Right cardiac atrium (tissue), 5 donors: ENCODE results near the gene ATP8B1. TPM values are rescaled to one million over a fixed set of nuclear protein-coding genes. Genes with fewer than 3 reads are reported as not detected.

Experiments used
- ATAC-seq, 2 donors: fragments of 200-7000 bp; cut with Tn5 transposase; one replicate each; pipeline versions ENCODE4 v1.8.0 to v1.9.1; 2020; ENCODE audit warnings: moderate library complexity in 2 of 2, mild to moderate bottlenecking in 1 of 2
- DNase-seq, 3 donors: peaks; one replicate each; pipeline ENCODE4 v3.0.0-alpha.2; 2020
- H3K27ac ChIP-seq: one replicate; pipeline ENCODE4 v1.5.1; 2013; ENCODE audit warnings: mild to moderate bottlenecking, low read length, control low read depth, moderate library complexity
- H3K27me3 ChIP-seq: one replicate; pipeline ENCODE4 v1.6.1; 2013; ENCODE audit not compliant: control insufficient read depth, insufficient read depth
- H3K4me1 ChIP-seq: one replicate; pipeline ENCODE4 v1.6.1; 2013; ENCODE audit warnings: low read length; ENCODE audit not compliant: control insufficient read depth, insufficient read depth
- H3K4me3 ChIP-seq: one replicate; pipeline ENCODE4 v1.5.1; 2013; ENCODE audit warnings: low read length, control low read depth
- H3K9me3 ChIP-seq: one replicate; pipeline ENCODE4 v1.6.1; 2013; ENCODE audit warnings: low read length; ENCODE audit not compliant: control insufficient read depth
- WGBS: extraction: QIAGEN DNeasy Blood & Tissue Kit; methylation state at CpG from one replicate; pipeline ENCODE4 v1.1.7; 2013; 5-methylcytosine and 5-hydroxymethylcytosine counted together
- intact Hi-C, 4 donors: fragments of 100-400 bp; cut with DNase I; formaldehyde crosslinking; loops; one replicate each; pipeline versions ENCODE4 v1.11.0 to v1.14.0; 2022 to 2023
- polyA plus RNA-seq: library from polyadenylated mRNA; stranded (reverse); fragments of 200-250 nt; gene quantifications from one replicate; pipeline ENCODE4 v1.2.3, GENCODE V29; 2013
- total RNA-seq, 4 donors: library from RNA; stranded (reverse); fragmentation: NEBNext Ultra II Directional; extraction: Animal tissue kit (Norgen Biotek cat#: 25700); gene quantifications; one replicate each; pipeline ENCODE4 v1.2.1, GENCODE V29; 2021
- donor health status: healthy with polysubstance abuse.
- donor health status: DM: no; HTN: yes; CAD: no.
- donor health status: DM: no; HTN: no; CAD: no.
- donor health status: DM: no; HTN: yes; CAD: no; lungs with severe emphysema.
- donor health status: DM: yes; HTN: yes; CAD: no.

The ATP8B1 gene
- total and polyA plus RNA-seq, 5 donors, result 2.6 to 11.5 (median 9.0) TPM

DNA sequence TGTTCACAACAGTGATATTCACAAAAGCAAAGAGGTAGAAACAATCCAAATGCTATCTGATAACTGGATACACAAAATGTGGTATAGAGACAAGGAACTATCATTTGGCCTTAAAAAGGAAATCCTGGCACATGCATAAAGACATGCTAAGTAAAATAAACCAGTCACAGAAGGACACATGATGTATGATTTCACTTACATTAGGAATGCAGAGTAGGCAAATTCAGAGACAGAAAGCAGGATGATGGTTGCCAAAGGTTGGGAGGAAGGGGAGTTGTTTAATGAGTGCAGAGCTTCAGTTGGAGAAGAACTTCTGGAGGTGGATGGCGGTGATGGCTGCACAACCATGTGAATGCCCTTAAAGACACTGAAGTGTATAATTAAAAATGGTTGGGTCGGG lies 38.1 kb downstream of the ATP8B1 start:
- no peak for ATAC-seq
- 97% methylated on average over 2 of the region's 2 CpGs for WGBS
- no peak for DNase-seq
- H3K4me3 ChIP-seq, result no peak overlapping the region
- no peaks in the 10 kb centered on the region for H3K27me3 ChIP-seq
- H3K4me1 ChIP-seq, result peaks cover 9% of the 10 kb centered on the region
- intact Hi-C loops, result no loop called here
- no peak overlapping the region for H3K27ac ChIP-seq
- no peaks in the 10 kb centered on the region for H3K9me3 ChIP-seq

DNA sequence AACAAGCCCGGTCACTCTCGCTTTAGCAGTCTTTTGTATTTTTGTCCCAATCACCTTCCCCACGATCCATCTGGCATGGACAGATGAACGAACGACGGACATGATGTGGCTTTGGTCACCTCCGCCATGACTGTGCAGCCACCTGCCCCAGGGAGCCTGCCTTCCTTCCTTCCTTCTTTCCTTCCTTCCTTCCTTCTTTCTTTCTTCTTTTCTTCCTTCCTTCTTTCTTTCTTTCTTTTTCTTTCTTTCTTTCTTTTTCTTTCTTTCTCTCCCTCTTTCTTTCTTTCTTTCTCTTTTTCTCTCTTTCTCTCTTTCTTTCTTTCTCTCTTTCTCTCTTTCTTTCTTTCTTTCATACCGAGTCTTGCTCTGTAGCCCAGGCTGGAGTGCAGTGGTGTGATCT lies 39.0 kb downstream of the ATP8B1 start:
- H3K9me3 ChIP-seq, result no peaks in the 10 kb centered on the region
- H3K4me1 ChIP-seq, result peaks cover 7% of the 10 kb centered on the region
- intact Hi-C loops, result no loop called here
- no peak for DNase-seq
- H3K4me3 ChIP-seq, result no peak overlapping the region
- no peak overlapping the region for H3K27ac ChIP-seq
- ATAC-seq, result no peak
- WGBS, result 88% methylated on average over 8 of the region's 8 CpGs
- H3K27me3 ChIP-seq, result no peaks in the 10 kb centered on the region

DNA sequence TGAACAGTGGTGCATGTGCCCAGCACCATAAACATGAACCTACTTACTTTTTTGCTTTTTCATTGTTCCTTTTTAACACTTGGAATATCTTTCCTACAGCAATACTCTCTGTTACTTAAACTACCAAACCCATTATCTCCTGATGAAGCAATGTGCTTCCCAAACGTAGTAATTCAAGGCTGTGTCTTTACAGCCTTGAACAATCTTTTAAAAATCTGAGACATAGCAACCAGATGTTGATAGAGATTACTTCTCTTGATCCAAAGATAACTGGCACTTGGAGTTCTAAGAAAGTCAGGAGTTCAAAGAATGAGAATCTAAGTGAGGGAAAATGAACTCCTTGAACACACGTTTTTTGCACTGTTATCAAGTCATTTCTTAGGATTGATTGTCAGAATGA lies 40.4 kb downstream of the ATP8B1 start:
- ATAC-seq (no peak), DNase-seq (no peak)
- 84% methylated on average over 2 of the region's 2 CpGs for WGBS
- Histone ChIP-seq H3K27ac (no peak overlapping the region), H3K4me3 (no peak overlapping the region), H3K9me3 (no peaks in the 10 kb centered on the region), H3K4me1 (peaks cover 4% of the 10 kb centered on the region), H3K27me3 (no peaks in the 10 kb centered on the region)
- intact Hi-C loops, result no loop called here

GRCh38 chr18:57759650-57760049 lies 43.5 kb downstream of the ATP8B1 start:
- no peaks in the 10 kb centered on the region for H3K9me3 ChIP-seq
- intact Hi-C loops, result no loop called here
- H3K27me3 ChIP-seq, result no peaks in the 10 kb centered on the region
- DNase-seq (no peak), ATAC-seq (no peak)
- 98% methylated on average over 13 of the region's 13 CpGs for WGBS
- H3K4me3 ChIP-seq, result no peak overlapping the region
- no peaks in the 10 kb centered on the region for H3K4me1 ChIP-seq
- H3K27ac ChIP-seq, result no peak overlapping the region

- DNase-seq (no peak), ATAC-seq (no peak)
- Histone ChIP-seq H3K27me3 (no peaks in the 10 kb centered on the region), H3K4me3 (no peak overlapping the region), H3K4me1 (no peaks in the 10 kb centered on the region), H3K27ac (no peak overlapping the region), H3K9me3 (no peaks in the 10 kb centered on the region)
- intact Hi-C loops, result no loop called here
- WGBS, result 82% methylated on average over 7 of the region's 7 CpGs
Measured at GRCh38 chr18:57755473-57756067, 47.5 kb downstream of the ATP8B1 start.

DNA sequence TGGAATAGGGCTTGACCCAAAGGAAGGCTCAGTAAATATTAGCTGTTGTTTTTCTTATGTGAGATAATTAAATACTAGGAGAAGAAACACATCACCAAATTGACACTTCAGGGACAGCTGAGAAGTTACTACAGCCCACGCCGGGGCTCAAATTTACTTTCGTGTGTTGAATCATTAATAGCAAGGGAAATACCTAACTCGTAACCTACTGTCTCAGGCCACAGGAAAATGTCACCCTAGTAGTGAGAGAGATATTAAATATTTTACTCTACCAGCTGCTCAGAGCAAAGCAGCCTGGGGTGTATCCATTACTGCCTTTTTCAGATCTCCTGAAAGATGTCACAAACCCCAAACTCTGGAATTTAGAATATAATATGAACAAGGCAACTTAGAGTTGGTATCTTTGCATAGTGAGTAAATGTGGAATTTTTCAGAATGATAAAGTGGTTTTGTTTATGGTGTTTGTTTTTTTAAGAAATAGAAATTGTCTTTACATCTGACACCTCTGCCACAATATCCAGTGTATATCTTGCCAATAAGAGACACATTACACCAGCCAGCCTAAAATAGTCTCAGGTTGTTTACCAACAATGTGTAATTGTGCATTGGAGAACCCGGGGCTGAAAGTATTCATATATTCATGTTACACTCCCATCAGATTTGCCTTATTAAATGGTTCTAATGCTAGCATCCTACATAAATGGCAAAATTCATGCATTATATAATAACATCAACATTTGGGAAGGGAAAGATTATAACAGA lies 48.4 kb downstream of the ATP8B1 start:
- H3K9me3 ChIP-seq, result no peaks in the 10 kb centered on the region
- H3K27me3 ChIP-seq, result no peaks in the 10 kb centered on the region
- no peak overlapping the region for H3K27ac ChIP-seq
- WGBS, result 92% methylated on average over 5 of the region's 5 CpGs
- ATAC-seq (no peak), DNase-seq (no peak)
- H3K4me1 ChIP-seq, result no peaks in the 10 kb centered on the region
- H3K4me3 ChIP-seq, result no peak overlapping the region
- intact Hi-C loops, result no loop called here

DNA sequence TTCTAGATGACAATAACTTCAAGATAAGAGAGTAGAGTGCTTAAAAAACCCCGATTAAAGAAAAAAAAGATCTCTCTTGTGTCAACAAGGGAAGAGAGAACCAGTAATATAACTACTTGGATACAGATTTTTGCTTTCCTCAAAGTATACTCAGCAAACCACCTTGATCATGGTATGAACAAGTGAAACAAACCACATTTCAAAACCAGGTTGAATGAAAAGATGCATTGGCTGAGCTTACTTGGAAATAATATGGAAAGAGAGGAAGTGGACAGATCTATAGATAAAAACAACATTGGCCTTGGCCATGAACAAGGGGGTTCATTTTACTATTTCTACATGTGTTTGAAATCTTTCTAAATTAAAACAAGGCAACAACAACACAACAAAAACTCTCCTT lies 50.1 kb downstream of the ATP8B1 start:
- no peak overlapping the region for H3K27ac ChIP-seq
- WGBS, result 40% methylated on average over 1 of the region's 1 CpG
- no peaks in the 10 kb centered on the region for H3K4me1 ChIP-seq
- intact Hi-C loops, result no loop called here
- no peaks in the 10 kb centered on the region for H3K27me3 ChIP-seq
- DNase-seq (no peak), ATAC-seq (no peak)
- H3K4me3 ChIP-seq, result no peak overlapping the region
- H3K9me3 ChIP-seq, result no peaks in the 10 kb centered on the region

GRCh38 chr18:57749604-57749970 lies 53.5 kb downstream of the ATP8B1 start:
- H3K27ac ChIP-seq, result no peak overlapping the region
- ATAC-seq (no peak), DNase-seq (no peak)
- 88% methylated on average over 2 of the region's 2 CpGs for WGBS
- H3K4me1 ChIP-seq, result no peaks in the 10 kb centered on the region
- intact Hi-C loops, result no loop called here
- no peak overlapping the region for H3K4me3 ChIP-seq
- H3K9me3 ChIP-seq, result no peaks in the 10 kb centered on the region
- H3K27me3 ChIP-seq, result no peaks in the 10 kb centered on the region

GRCh38 chr18:57748770-57749603 lies 54.1 kb downstream of the ATP8B1 start:
- ATAC-seq (no peak), DNase-seq (no peak)
- Histone ChIP-seq H3K27ac (no peak overlapping the region), H3K4me1 (no peaks in the 10 kb centered on the region), H3K27me3 (no peaks in the 10 kb centered on the region), H3K4me3 (no peak overlapping the region), H3K9me3 (no peaks in the 10 kb centered on the region)
- 71% methylated on average over 1 of the region's 1 CpG for WGBS
- intact Hi-C loops, result no loop called here

- WGBS, result 89% methylated on average over 5 of the region's 5 CpGs
- Histone ChIP-seq H3K27me3 (no peaks in the 10 kb centered on the region), H3K27ac (no peak overlapping the region), H3K4me1 (no peaks in the 10 kb centered on the region), H3K9me3 (no peaks in the 10 kb centered on the region), H3K4me3 (no peak overlapping the region)
- DNase-seq, result no peak
- ATAC-seq, result no peak
- intact Hi-C loops, result no loop called here
Measured at GRCh38 chr18:57747809-57748680, 55.1 kb downstream of the ATP8B1 start.
